Body of pancreas (tissue), 4 donors: ENCODE measurements around the gene ADORA2A.

Source experiments
- CTCF ChIP-seq, 7 experiments: fragments of 450-650 bp in 4 of 7; fragments of 200-600 bp in 3 of 7; sonication (generic) in 3 of 7; IDR thresholded peaks; one replicate each; pipeline ENCODE4 v1.5.1; 2016 to 2019; ENCODE audit warnings: antibody characterized with exemption in 7 of 7
- POLR2A ChIP-seq, 3 donors: fragments of 450-650 bp; IDR thresholded peaks; one replicate each; pipeline ENCODE4 v1.6.1; 2016; ENCODE audit warnings: antibody characterized with exemption in 3 of 3, mild to moderate bottlenecking in 2 of 3

- no peak for TF ChIP-seq CTCF (IDR thresholded peaks at IDR 0.05)
- TF ChIP-seq POLR2A (IDR thresholded peaks at IDR 0.05), result no peak
Observed at GRCh38 chr22:24420072-24420976, 7.1 kb upstream of the ADORA2A start.
